HEK293 (cell line): ENCODE results near the gene LYZL1.
A peak's percentile ranks its signal among the peaks of the same experiment; 100 is the strongest.

Source experiments
- CTCF ChIA-PET: fragments of 350-600 bp; formaldehyde crosslinking; extraction: SDS; loops from one replicate; lab custom pipeline; 2021; ENCODE audit warnings: antibody characterized with exemption; lab: Yijun Ruan, JAX
- POLR2A ChIA-PET: fragments of 300-600 bp; formaldehyde crosslinking; extraction: SDS; loops from one replicate; lab custom pipeline; 2020; ENCODE audit warnings: antibody characterized with exemption, inconsistent platforms; lab: Yijun Ruan, JAX
- H3K27ac ChIP-seq: fragments of 200-500 bp; sonication (Bioruptor generic); 2 replicates; pipeline ENCODE4 v1.5.1; 2014; ENCODE audit warnings: low read depth, low read length, control low read depth, inconsistent platforms; ENCODE audit errors: extremely low read depth
- H3K36me3 ChIP-seq, 2 experiments: fragments of 200-500 bp in 1 of 2; sonication (Bioruptor generic) in 1 of 2; 1 replicate in 1 of 2; 2 replicates in 1 of 2; pipeline ENCODE4 v1.5.1; 2014 to 2017; ENCODE audit warnings: inconsistent platforms in 2 of 2, low read length in 2 of 2; ENCODE audit not compliant: control insufficient read depth in 2 of 2, insufficient read depth in 1 of 2
- H3K4me1 ChIP-seq: fragments of 200-500 bp; sonication (Bioruptor generic); 2 replicates; pipeline ENCODE4 v1.5.1; 2014; ENCODE audit warnings: mild to moderate bottlenecking, low read length, inconsistent platforms; ENCODE audit not compliant: control insufficient read depth, insufficient read depth
- H3K4me3 ChIP-seq: 2 replicates; pipeline ENCODE4 v1.5.1; 2011; ENCODE audit warnings: low read depth, mild to moderate bottlenecking, control low read depth, low read length, moderate library complexity
- H3K9me3 ChIP-seq: fragments of 200-500 bp; sonication (Bioruptor generic); 2 replicates; pipeline ENCODE4 v1.5.1; 2014; ENCODE audit warnings: low read depth, low read length, inconsistent platforms; ENCODE audit not compliant: control insufficient read depth, insufficient read depth
- FEZF1 ChIP-seq: fragments of 450-650 bp; formaldehyde crosslinking; IDR thresholded peaks from 2 replicates; pipeline ENCODE4 v1.5.1; 2016; ENCODE audit warnings: missing biosample characterization, missing genetic modification characterization
- GLIS2 ChIP-seq: fragments of 450-650 bp; formaldehyde crosslinking; IDR thresholded peaks from 2 replicates; pipeline ENCODE4 v1.5.1; 2016; ENCODE audit warnings: missing biosample characterization, missing genetic modification characterization
- KLF8 ChIP-seq: fragments of 450-650 bp; formaldehyde crosslinking; IDR thresholded peaks from 2 replicates; pipeline ENCODE4 v1.5.1; 2016; ENCODE audit warnings: missing biosample characterization, missing genetic modification characterization
- MZF1 ChIP-seq: fragments of 450-650 bp; formaldehyde crosslinking; IDR thresholded peaks from 2 replicates; pipeline ENCODE4 v1.5.1; 2017; ENCODE audit warnings: missing biosample characterization, missing genetic modification characterization, borderline replicate concordance
- PRDM4 ChIP-seq: fragments of 450-650 bp; formaldehyde crosslinking; IDR thresholded peaks from 2 replicates; pipeline ENCODE4 v1.5.1; 2017; ENCODE audit warnings: missing biosample characterization, missing genetic modification characterization
- REPIN1 ChIP-seq: fragments of 450-650 bp; formaldehyde crosslinking; IDR thresholded peaks from 2 replicates; pipeline ENCODE4 v1.5.1; 2017; ENCODE audit warnings: missing biosample characterization, missing genetic modification characterization, low read depth
- REST ChIP-seq: fragments of 450-650 bp; formaldehyde crosslinking; IDR thresholded peaks from 2 replicates; pipeline ENCODE4 v1.5.1; 2016; ENCODE audit warnings: missing biosample characterization, missing genetic modification characterization
- SCRT1 ChIP-seq: fragments of 450-650 bp; formaldehyde crosslinking; IDR thresholded peaks from 2 replicates; pipeline ENCODE4 v1.5.1; 2016; ENCODE audit warnings: missing biosample characterization, missing genetic modification characterization, borderline replicate concordance
- SP2 ChIP-seq: fragments of 450-650 bp; formaldehyde crosslinking; IDR thresholded peaks from 2 replicates; pipeline ENCODE4 v1.5.1; 2016; ENCODE audit warnings: missing biosample characterization, missing genetic modification characterization
- TRIM28 ChIP-seq: IDR thresholded peaks from 2 replicates; pipeline ENCODE4 v1.6.1; 2011; ENCODE audit warnings: low read length, control low read depth, borderline replicate concordance
- ZBTB8A ChIP-seq: fragments of 450-650 bp; formaldehyde crosslinking; IDR thresholded peaks from 2 replicates; pipeline ENCODE4 v1.5.1; 2016; ENCODE audit warnings: missing biosample characterization, missing genetic modification characterization
- ZFHX2 ChIP-seq: fragments of 450-650 bp; formaldehyde crosslinking; conservative IDR thresholded peaks from 2 replicates; pipeline ENCODE4 v1.5.1; 2016; ENCODE audit warnings: missing biosample characterization, missing genetic modification characterization
- ZFP69B ChIP-seq: fragments of 450-650 bp; formaldehyde crosslinking; IDR thresholded peaks from 2 replicates; pipeline ENCODE4 v1.5.1; 2016; ENCODE audit warnings: missing biosample characterization, missing genetic modification characterization
- ZNF157 ChIP-seq: fragments of 450-650 bp; formaldehyde crosslinking; IDR thresholded peaks from 2 replicates; pipeline ENCODE4 v1.5.1; 2016; ENCODE audit warnings: missing biosample characterization, missing genetic modification characterization
- ZNF214 ChIP-seq: fragments of 450-650 bp; formaldehyde crosslinking; IDR thresholded peaks from 2 replicates; pipeline ENCODE4 v1.5.1; 2017; ENCODE audit warnings: missing biosample characterization, mild to moderate bottlenecking, missing genetic modification characterization, borderline replicate concordance
- ZNF221 ChIP-seq: fragments of 450-650 bp; formaldehyde crosslinking; IDR thresholded peaks from 2 replicates; pipeline ENCODE4 v1.5.1; 2017; ENCODE audit warnings: missing biosample characterization, missing genetic modification characterization, borderline replicate concordance
- ZNF391 ChIP-seq: fragments of 450-650 bp; formaldehyde crosslinking; IDR thresholded peaks from 2 replicates; pipeline ENCODE4 v1.5.1; 2016; ENCODE audit warnings: low read depth, missing biosample characterization, missing genetic modification characterization, borderline replicate concordance
- ZNF398 ChIP-seq: fragments of 450-650 bp; formaldehyde crosslinking; IDR thresholded peaks from 2 replicates; pipeline ENCODE4 v1.5.1; 2017; ENCODE audit warnings: missing biosample characterization, missing genetic modification characterization
- ZNF548 ChIP-seq: fragments of 450-650 bp; formaldehyde crosslinking; IDR thresholded peaks from 2 replicates; pipeline ENCODE4 v1.5.1; 2016; ENCODE audit warnings: missing biosample characterization, missing genetic modification characterization
- ZNF549 ChIP-seq: fragments of 450-650 bp; IDR thresholded peaks from 2 replicates; pipeline ENCODE4 v1.5.1; 2018; ENCODE audit warnings: missing biosample characterization, missing genetic modification characterization, mild to moderate bottlenecking, inconsistent platforms, moderate library complexity
- ZNF580 ChIP-seq: fragments of 450-650 bp; formaldehyde crosslinking; IDR thresholded peaks from 2 replicates; pipeline ENCODE4 v1.5.1; 2016; ENCODE audit warnings: missing biosample characterization, missing genetic modification characterization
- ZNF596 ChIP-seq: fragments of 450-650 bp; IDR thresholded peaks from 2 replicates; pipeline ENCODE4 v1.5.0; 2018; ENCODE audit warnings: missing biosample characterization, mild to moderate bottlenecking, missing genetic modification characterization, moderate library complexity
- ZNF600 ChIP-seq: fragments of 450-650 bp; formaldehyde crosslinking; IDR thresholded peaks from 2 replicates; pipeline ENCODE4 v1.5.1; 2016; ENCODE audit warnings: missing biosample characterization, missing genetic modification characterization
- ZNF677 ChIP-seq: fragments of 450-650 bp; IDR thresholded peaks from 2 replicates; pipeline ENCODE4 v1.5.0; 2018; ENCODE audit warnings: missing biosample characterization, mild to moderate bottlenecking, missing genetic modification characterization, moderate library complexity
- ZNF843 ChIP-seq: fragments of 450-650 bp; formaldehyde crosslinking; IDR thresholded peaks from 2 replicates; pipeline ENCODE4 v1.5.1; 2016; ENCODE audit warnings: missing biosample characterization, missing genetic modification characterization

The LYZL1 gene

GRCh38 chr10:29257106-29257783 is 31.6 kb upstream of the LYZL1 start (continued):
- TF ChIP-seq ZNF391 (tag by site-specific recombination) (no peak), ZNF549 (tag by site-specific recombination) (no peak), ZNF214 (no peak), ZNF677 (tag by site-specific recombination) (no peak), ZBTB8A (tag by site-specific recombination) (no peak), FEZF1 (tag by site-specific recombination) (peak; percentile 75), ZNF221 (tag by site-specific recombination) (no peak), REPIN1 (no peak), ZNF596 (no peak), ZNF548 (no peak), SCRT1 (no peak), ZNF600 (tag by site-specific recombination) (peak; percentile 82), ZNF843 (peak; percentile 77), ZFHX2 (tag by site-specific recombination) (peak; percentile 88), ZNF157 (tag by site-specific recombination) (no peak), MZF1 (tag by site-specific recombination) (0 out of 2 replicates have a peak, but pooled peaks have one; percentile 59), ZNF580 (tag by site-specific recombination) (peak; percentile 12; the same call in 1 of the 2 replicates), ZNF398 (tag by site-specific recombination) (peak; percentile 22; the same call in 1 of the 2 replicates), ZFP69B (tag by site-specific recombination) (0 out of 2 replicates have a peak, but pooled peaks have one; percentile 12), PRDM4 (peak; percentile 63), SP2 (no peak), GLIS2 (tag by site-specific recombination) (no peak)

- Histone ChIP-seq H3K9me3 (no peaks in the 10 kb centered on the region), H3K36me3 (no peaks in the 10 kb centered on the region), H3K4me3 (no peak overlapping the region), H3K4me1 (peaks cover 45% of the 10 kb centered on the region)
- POLR2A ChIA-PET, result interaction anchor here (0.6 kb wide), 1 partner anchor 83 kb away, joined by 3 read pairs; no protein-coding TSS in a partner anchor
- CTCF ChIA-PET, result interaction anchor here (0.6 to 6.3 kb wide), 3 partner anchors 7 to 59 kb away, joined by 3 to 41 read pairs (median 5); no protein-coding TSS in a partner anchor
- TF ChIP-seq REST (tag by site-specific recombination) (no peak), KLF8 (no peak), TRIM28 (no peak)
- TF ChIP-seq, all 188 proteins: peak for 0
- peak overlapping the region; percentile 65; the same call in 1 of the 2 replicates for H3K27ac ChIP-seq
Observed at GRCh38 chr10:29257784-29258135, 31.1 kb upstream of the LYZL1 start.
